ENCODE results near the gene PRKAG1.

PRKAG1 gene

GRCh38 chr12:48957141-48958048, 61.2 kb downstream of the PRKAG1 start, which contains the start of gene ARF3:
TSS of gene ARF3 (minus strand) at chr12:48957487. CDS start at chr12:48941095, 16,392 bp downstream.
- TF ChIP-seq, protein P1, sequence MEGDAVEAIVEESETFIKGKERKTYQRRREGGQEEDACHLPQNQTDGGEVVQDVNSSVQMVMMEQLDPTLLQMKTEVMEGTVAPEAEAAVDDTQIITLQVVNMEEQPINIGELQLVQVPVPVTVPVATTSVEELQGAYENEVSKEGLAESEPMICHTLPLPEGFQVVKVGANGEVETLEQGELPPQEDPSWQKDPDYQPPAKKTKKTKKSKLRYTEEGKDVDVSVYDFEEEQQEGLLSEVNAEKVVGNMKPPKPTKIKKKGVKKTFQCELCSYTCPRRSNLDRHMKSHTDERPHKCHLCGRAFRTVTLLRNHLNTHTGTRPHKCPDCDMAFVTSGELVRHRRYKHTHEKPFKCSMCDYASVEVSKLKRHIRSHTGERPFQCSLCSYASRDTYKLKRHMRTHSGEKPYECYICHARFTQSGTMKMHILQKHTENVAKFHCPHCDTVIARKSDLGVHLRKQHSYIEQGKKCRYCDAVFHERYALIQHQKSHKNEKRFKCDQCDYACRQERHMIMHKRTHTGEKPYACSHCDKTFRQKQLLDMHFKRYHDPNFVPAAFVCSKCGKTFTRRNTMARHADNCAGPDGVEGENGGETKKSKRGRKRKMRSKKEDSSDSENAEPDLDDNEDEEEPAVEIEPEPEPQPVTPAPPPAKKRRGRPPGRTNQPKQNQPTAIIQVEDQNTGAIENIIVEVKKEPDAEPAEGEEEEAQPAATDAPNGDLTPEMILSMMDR (IDR thresholded peaks at IDR 0.05; ENCODE audit: low read depth, low read length): no peak

DNA sequence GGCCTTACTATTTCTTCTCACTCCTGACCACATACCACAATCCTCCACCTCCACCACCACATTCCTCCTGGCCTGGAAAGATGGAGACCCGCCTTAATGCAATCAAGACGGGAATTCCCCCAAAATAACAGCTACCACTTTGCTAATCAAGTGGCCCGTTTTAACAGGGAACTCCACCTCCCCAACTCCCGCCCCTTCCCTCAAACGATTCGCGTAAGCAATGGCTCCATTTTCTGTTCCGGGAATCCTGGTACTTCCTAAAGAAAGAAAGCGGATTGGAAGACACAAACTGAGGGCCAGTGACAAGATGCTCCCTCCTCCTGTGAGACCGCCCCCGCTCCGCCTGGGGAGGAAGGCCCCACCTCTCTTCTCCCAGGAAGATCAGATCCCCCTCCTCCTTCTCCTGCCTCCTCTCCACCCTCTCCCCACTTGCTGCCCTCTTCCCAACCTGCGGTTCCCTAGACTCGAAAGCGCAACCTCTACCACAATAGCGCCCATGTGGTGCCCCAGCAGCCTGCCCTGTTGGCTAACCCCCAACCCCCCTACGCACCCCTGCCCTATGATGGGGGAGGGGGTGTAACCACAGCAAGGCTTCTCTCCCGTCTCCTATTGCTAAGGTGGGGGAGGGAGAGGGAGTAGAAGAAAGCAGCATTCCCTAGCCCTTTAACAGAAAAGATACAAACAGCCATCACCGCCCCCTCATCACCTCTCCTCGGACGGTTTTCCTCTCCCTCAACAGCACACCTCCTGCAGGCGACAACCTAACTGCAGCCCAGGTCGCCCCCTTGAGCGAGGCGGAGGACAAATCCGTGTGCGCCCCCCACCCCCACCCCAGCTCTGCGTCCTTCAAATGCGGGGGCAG, 62.1 kb downstream of the PRKAG1 start:
- TF ChIP-seq, protein P1 (IDR thresholded peaks at IDR 0.05; ENCODE audit: low read depth, low read length): no peak
- peak overlapping the region; percentile 81 for H3K4me3 ChIP-seq (ENCODE audit: low read depth, low read length)

More at GRCh38 chr12:48957141-48958048, 61.2 kb downstream of the PRKAG1 start, which contains the start of gene ARF3:
- H3K4me3 ChIP-seq (ENCODE audit: low read depth, low read length): peak within 1 kb of the TSS; percentile 81

DNA sequence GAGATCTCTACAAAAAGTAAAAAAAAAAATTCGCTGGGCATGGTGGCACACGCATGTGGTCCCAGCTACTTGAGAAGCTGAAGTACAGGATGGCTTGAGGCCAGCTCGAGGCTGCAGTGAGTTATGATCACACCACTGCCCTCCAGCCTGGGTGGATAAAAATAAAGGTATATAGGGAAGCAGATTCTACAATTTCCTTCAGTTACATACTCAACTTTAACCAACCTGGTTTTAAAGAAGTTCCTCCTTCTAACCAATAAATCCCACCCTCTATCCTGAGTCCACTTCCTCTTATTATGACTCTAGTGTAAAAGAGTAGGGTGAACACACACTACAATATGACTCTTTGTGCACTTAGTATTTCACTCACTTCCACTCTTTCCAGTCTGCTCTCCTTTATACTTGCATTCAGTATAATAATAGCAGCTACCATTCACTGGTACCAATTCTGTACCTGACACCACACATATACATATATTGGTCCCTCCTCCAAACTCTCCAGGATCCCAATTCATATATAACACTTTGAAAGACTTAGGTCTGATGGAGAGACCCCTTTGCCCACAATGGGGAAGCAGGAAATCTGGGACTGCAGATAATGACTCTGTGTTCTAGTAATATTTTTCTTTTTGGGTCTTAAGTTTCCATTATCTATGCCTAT, 63.6 kb downstream of the PRKAG1 start:
- H3K4me3 ChIP-seq (ENCODE audit: low read depth, low read length): no peak overlapping the region
- TF ChIP-seq, protein P1 (IDR thresholded peaks at IDR 0.05; ENCODE audit: low read depth, low read length): no peak

DNA sequence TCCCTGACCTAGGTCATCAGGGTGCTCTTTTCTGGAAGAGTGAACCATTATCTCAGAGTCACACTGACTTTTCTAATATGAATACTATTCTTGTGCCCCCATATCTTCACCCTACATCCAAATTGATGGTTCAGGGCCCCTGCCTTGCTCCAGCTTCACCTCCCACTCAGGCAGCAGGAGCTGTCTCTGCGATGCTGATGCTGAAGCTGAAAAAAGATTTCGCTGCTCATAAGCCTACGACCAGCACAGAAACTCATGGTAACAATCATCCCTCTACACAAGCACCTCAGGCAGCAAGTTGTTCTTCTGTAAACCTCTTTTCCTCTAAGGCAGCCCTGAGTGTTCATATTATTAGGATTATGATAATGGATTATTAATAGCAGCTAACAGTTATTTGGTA, 64.5 kb downstream of the PRKAG1 start:
- no peak overlapping the region for H3K4me3 ChIP-seq (ENCODE audit: low read depth, low read length)
- TF ChIP-seq, protein P1 (IDR thresholded peaks at IDR 0.05; ENCODE audit: low read depth, low read length): no peak

- H3K4me3 ChIP-seq (ENCODE audit: low read depth, low read length): no peak overlapping the region
- TF ChIP-seq, protein P1 (IDR thresholded peaks at IDR 0.05; ENCODE audit: low read depth, low read length): no peak
These were observed 65.9 kb downstream of the PRKAG1 start for GRCh38 chr12:48952691-48953090.

Data from WI38 (cell line).